MM.1S (cell line): Measurements from ENCODE around the gene TNFRSF8.

ENCODE experiments used
- EZH2 ChIP-seq: fragments of 300-600 bp; sonication (generic); optimal IDR thresholded peaks from 2 replicates; pipeline ENCODE3; 2017; ENCODE audit warnings: low read depth, mild to moderate bottlenecking, antibody characterized with exemption, low read length, mixed read lengths
- EZH2phosphoT487 ChIP-seq: fragments of 300-600 bp; sonication (generic); IDR thresholded peaks from 2 replicates; pipeline ENCODE4 v1.6.1; 2018; ENCODE audit warnings: antibody characterized with exemption, low read length
- TF ChIP-seq, protein P1 (sequence below): fragments of 300-600 bp; sonication (generic); IDR thresholded peaks from 2 replicates; pipeline ENCODE4 v1.5.1; 2016; ENCODE audit warnings: antibody characterized with exemption, low read length, mixed read lengths

DNA sequence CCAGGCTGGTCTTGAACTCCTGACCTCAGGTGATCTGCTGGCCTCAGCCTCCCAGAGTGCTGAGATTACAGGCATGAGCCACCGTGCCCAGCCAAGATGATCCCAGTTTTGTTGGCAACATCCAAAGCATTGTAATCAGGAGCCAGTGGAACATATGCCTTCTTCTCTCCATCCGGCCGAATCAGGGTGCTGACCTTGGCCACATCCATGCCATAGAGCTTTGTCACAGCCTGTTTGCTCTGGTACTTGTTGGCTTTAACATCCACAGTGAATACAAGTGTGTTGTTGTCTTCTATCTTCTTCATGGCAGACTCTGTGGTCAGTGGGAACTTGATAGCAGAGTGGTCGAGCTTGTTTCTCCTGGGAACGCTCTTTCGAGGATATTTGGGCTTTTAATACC lies 17.1 kb downstream of the TNFRSF8 start:
- TF ChIP-seq EZH2 (no peak), EZH2phosphoT487 (no peak)
- TF ChIP-seq, protein P1, sequence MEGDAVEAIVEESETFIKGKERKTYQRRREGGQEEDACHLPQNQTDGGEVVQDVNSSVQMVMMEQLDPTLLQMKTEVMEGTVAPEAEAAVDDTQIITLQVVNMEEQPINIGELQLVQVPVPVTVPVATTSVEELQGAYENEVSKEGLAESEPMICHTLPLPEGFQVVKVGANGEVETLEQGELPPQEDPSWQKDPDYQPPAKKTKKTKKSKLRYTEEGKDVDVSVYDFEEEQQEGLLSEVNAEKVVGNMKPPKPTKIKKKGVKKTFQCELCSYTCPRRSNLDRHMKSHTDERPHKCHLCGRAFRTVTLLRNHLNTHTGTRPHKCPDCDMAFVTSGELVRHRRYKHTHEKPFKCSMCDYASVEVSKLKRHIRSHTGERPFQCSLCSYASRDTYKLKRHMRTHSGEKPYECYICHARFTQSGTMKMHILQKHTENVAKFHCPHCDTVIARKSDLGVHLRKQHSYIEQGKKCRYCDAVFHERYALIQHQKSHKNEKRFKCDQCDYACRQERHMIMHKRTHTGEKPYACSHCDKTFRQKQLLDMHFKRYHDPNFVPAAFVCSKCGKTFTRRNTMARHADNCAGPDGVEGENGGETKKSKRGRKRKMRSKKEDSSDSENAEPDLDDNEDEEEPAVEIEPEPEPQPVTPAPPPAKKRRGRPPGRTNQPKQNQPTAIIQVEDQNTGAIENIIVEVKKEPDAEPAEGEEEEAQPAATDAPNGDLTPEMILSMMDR, result no peak
